GM18867 (cell line): ENCODE data around the gene AAGAB.

Source experiments
- ATAC-seq: cut with Tn5 transposase; IDR thresholded peaks from one replicate; pipeline ENCODE4 v1.9.1; 2021; ENCODE audit warnings: mild to moderate bottlenecking, moderate library complexity; ENCODE audit not compliant: unreplicated experiment

AAGAB gene

DNA sequence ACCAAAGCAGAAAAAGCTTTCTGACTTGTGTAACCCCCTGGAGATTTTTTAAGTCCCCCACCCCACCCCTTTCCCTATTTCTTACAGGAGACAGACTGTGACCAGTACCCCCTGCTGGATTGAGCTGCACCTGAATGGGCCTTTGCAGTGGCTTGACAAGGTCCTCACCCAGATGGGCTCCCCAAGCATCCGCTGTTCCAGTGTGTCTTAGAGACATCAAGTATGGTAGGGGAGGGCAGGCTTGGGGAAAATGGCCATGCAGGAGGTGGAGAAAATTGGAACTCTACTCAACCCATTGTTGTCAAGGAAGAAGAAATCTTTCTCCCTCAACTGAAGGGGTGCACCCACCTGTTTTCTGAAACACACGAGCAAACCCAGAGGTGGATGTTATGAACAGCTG is 64.1 kb downstream of the AAGAB start:
- ATAC-seq = no peak

DNA sequence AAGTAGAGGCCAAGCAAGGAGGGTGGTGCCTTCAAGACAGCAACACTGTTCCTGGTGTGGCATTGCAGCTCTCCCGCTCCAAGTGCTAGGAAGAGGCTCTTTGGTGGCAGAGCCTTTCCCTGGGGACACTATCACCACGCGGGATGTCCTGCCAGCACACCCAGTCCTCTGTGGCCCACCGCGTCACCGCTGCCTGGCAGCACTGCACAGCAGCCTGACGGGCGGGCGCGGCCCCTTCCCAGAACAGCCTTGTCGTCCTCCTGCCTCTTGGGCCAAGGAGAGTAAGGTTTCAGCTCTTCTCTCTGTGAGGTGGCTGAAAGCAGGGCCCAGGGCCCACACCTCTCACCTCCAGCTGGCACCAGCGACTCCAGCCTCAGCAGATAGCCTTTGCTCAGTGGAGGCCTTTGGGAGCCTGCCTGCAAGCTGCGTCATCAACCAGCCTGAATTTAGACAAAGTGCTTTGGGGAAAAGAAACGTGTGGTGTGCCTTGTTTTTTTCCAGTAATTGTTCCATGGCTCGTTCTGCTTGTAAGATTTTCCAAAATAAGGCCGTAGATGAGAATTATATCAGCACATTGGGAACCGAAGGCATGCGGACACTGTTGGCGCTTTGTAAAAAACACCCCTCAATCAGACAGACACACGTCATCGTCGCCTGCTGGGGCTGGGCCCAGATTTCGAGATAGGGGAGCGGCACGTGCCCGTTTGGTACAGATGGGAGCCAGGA is 65.0 kb downstream of the AAGAB start:
- ATAC-seq = no peak

- ATAC-seq = no peak
These were observed 65.8 kb downstream of the AAGAB start for GRCh38 chr15:67188551-67189218.

DNA sequence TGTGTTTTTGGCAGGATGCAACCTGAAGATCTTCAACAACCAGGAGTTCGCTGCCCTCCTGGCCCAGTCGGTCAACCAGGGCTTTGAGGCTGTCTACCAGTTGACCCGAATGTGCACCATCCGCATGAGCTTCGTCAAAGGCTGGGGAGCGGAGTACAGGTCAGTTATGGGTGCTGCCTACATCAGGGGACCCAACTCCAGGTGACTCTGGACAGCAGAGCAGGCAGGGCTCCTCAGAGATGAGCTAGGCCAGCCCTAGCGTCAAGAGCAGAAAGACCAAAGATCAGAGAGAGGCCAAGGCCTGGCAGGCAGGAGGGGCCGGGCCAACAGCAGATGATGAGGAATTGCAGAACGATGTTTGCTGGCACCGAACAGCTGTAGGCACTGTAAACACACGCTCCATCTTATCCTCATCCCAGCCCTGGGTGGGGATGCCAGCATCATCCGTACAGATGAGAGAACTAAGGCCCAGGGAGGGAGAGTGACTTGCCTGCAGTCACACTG is 67.1 kb downstream of the AAGAB start:
- ATAC-seq = no peak

- ATAC-seq = no peak
These were observed 67.8 kb downstream of the AAGAB start for GRCh38 chr15:67186688-67187087.

DNA sequence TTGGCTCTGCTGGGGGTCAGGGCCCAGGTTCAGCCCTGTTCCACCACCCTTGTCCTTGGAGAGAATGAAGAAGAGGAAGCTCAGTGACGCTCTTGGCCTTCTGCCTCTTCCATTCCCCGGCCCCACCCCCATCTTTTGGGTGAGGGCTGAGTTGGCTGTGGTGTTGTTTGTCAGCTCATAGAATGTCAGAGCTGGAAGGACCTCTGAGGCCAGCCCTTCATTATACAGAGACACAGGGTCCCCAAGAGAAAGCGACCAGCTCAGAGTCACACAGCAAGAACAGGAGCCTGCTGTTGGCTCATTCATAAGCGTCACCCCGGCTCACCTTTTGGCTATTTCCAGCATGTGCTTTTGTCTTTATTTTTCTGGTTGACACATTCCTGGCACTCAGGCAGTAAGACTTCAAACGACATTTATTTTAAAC is 68.2 kb downstream of the AAGAB start:
- ATAC-seq = no peak

DNA sequence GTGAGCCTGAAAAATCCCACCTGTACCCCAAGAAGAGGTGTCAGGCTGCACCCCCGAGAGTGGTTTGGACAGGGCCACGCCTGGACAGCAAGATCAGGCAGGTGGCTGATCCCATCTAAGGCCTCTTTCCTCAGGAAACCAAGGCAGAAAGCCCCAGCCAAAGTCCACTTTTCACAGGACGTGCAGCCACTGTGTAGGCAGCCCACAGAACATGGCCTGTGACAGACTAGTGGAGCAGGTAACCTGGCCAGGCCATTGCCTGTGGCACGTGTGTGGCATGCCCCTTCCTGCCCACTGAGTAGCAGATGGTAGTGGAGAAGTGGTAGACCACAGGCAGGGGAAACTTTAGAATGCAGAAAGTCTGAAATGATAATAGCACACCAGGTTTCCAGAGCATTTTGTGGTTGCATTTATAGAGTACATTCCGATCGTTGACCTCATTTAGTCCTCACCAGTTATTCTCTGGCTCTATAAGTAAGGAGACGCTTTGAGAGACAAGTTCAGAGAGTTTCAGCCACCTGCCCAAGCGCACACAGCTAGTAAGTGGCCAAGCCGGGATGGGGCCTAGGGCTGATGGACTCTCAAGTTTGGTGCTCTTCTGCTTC is 68.7 kb downstream of the AAGAB start:
- ATAC-seq = no peak

DNA sequence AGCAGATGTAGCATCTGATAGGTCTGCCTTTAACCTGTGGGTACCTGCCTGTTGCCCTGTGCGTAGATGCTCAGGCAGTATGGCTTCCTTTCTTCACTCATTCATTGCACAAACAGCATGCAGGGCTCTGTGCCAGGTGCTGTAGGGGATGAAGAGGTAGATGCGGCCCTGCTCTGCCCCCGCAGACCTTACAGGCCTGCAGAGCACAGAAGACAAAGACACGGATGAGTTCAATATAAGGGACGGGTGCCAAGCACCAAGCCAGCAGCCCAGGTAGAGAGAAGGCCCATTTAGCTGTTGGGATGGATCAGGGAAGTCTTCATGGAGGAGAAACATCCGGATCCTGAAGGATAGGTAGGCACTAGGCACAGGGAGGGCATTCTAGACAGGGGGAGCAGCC is 69.4 kb downstream of the AAGAB start:
- no peak for ATAC-seq

DNA sequence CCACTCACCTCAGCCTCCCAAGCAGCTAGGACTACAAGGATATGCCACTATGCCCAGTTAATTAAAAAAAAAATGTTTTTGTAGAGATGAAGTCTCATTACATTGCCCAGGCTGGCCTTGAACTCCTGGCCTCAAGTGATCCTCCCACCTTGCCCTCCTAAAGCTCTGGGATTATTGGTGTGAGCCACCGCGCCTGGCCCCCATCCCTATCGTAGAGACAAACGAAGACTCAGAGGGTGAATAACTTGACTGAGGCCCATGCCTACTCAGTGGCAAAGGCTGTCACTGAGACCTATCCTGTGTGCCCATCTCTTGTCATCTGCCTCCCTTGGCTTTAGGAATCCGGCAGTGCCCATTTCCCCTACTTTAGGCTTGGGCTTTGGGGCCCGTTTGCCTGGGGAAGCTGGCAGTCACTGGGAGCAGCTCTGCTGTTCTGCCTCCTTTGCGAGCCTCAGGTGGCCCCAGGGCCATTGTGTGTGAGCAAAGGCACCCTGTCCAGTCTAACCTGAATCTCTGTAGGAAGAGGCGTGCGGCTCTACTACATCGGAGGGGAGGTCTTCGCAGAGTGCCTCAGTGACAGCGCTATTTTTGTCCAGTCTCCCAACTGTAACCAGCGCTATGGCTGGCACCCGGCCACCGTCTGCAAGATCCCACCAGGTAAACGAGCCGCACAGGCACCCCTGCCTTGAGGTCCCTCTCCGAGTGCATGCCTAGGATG is 70.1 kb downstream of the AAGAB start:
- no peak for ATAC-seq

DNA sequence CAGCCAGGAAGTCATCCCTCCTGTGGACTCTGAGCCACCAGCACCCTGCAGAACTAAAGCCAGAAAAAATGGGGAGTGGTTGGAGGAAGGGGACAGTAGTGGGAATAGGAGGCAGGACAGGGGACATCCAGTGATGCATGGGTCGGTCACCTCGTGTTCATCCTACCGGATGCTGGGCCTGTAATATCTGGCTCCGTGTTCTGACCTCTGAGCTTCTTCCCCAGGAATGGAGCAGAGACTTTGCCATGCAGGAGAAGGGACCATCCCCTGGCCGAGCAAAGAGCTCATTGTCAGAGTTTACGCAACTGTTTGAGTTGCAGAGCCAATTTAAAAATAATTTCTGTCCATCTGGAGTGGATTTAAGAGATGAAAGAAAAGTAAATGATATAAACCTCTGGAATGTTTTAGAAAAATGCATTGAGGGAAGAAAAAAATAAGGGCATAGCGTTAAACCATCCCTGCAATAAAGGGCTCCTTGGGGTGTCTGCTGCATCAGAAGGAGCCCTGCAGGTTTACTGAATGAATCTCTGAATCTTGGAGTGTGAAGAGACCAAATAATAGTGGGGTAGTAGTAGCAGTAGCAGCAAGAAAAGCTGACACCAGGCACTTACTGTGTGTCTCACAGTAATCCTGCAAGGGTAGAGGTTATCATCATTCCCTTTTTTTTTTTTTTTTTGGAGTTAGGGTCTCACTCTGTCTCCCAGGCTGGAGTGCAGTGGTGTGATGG is 70.9 kb downstream of the AAGAB start:
- ATAC-seq = no peak

- no peak for ATAC-seq
These were observed 73.2 kb downstream of the AAGAB start for GRCh38 chr15:67181221-67181639.

- no peak for ATAC-seq
These were observed 73.8 kb downstream of the AAGAB start for GRCh38 chr15:67180514-67181191.

- no peak for ATAC-seq
These were observed 74.4 kb downstream of the AAGAB start for GRCh38 chr15:67180035-67180434.

GRCh38 chr15:67179411-67179995 is 75.0 kb downstream of the AAGAB start:
- no peak for ATAC-seq

DNA sequence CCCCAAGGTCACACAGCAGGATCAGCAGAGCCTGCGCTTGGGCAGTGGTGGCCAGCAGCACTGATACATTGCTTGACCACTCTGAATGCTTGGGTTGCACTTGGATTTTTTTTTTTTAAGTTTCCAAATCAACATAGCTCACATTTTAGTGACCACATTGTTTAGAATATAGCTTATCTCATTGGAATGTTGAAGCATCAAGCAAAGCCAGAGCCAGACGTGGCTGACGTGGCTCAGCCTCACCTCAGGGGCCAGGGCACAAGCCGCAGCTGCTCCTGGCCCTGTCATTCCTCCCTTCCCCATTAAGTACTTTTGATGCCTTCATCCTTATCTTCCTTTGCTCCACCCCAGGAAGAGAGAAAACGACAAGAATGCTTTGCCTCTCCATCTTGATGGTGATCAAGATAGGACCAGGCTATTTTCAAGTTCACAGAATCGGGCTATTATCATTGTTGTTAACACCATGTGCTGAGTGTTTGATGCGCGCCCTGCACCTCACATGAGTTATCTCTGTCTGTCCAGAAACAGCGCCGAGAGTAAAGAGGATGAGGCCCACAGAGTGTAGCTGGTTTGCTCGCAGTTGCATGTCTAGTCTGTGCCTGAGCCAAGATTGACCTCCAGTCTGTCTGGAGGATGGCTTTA is 75.8 kb downstream of the AAGAB start:
- ATAC-seq = no peak

DNA sequence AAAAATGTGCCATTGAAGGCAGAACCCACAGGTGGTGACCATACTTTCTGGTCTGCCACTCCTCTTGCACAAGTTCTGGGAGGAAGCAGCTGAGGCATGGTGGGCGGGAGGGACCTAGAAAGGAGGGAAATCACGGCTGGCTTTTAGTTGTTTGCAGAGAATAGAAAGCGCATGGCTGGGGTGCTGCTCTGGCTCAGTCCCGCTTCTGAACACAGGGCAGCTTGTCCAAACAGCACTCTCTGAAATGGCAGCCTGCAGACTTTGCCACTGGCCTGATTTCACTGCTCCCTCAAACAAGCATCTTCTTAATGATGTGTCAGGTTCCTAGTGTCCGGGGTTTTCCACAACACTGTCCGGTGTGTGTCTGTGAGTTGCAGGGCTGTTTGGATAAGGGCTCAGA is 76.7 kb downstream of the AAGAB start:
- ATAC-seq = no peak

DNA sequence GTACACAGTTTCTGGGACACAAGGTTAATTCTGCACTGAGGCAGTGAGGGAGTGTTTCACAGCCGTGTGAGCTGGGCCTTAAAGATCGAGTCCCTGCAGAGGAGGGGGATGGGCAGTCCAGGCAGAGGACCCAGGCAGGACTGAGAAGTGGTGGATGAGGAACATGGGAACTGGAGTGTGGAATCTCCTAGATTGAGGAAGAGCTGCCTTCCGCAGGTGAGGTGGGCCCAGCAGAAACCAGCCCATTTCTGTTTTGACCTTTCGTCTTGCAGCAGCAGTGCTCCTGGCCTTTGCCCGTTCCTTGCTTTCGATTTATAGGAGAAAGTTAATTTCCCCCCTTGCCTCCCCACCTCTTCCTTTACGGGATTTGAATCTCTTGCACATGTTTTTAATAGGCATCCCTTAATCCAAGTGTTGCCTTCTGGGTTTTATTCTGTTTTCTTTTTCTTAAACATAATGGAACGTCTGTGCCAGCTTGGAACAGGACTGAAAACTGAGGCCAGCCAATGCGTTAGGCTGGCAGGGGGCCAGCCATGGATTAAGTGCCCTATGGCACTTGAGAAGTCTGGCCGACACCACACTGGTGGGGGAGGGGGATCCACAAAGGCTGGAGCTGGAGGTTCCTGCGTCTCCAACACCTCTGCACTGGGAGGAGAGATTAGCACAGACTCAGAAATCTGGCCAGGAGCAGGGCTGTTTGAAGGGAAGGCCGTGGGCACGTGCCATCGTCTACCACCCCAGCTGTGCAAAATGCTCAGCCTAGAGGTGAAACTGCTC is 78.1 kb downstream of the AAGAB start:
- no peak for ATAC-seq

DNA sequence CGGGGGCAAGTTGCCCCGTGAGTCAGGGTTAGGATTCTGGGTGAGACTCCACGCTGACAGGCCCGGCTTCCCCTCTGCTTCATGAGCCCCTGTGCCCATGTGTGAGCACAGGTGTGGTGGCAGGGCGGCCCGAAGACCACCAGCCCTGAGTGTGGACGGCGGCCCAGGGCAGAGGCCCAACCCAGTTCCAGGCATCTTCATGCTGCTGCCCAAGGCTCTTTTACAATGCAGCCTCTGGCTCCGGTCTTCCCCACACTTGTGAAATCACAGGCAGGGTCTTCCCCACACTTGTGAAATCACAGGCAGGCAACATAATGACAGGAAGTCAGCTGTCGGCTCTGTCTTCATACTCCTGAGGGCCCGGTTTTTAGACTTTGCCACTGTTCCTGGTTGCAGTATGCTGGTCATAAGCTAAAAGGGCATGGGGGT is 78.8 kb downstream of the AAGAB start:
- no peak for ATAC-seq
